ENCODE measurements around the gene GOLGA8K.
"Not testable (repeated sequence)": the region's sequence is repeated elsewhere in the genome, so short reads cannot be mapped to it uniquely, and the experiment has no call there.

GOLGA8K gene

DNA sequence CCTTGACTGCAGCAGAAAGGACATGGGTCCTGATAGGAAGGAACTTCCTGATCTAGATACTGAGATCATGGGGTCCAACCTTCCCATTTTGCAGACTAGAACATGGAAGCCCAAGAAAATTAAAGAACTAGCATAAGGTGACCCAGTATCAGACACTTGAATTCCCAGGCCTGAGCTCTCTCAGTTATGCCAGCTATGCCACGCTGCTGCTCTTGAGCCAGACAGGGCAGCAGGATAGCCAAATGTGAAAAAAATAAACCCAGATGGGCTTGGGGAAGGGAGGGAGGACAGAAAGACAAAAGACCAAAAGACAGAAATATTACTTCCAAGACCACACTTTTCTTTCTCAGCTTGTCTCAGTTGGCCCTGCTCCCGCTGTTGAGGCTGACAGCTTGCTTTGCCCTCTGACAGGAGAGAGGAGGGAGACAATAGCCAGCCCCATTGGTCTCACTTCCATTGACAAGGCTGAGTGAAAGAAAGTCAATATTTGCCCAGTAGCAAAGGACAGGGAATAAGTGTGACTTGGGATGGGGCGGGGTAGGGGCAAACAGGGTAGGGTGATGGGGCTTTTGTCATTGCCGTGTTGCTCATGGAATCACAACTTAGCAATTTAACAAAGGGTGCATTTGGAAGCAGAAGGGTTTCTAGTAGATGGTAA is 52.4 kb downstream of the GOLGA8K start:
- DNase-seq, result not testable (repeated sequence)

DNA sequence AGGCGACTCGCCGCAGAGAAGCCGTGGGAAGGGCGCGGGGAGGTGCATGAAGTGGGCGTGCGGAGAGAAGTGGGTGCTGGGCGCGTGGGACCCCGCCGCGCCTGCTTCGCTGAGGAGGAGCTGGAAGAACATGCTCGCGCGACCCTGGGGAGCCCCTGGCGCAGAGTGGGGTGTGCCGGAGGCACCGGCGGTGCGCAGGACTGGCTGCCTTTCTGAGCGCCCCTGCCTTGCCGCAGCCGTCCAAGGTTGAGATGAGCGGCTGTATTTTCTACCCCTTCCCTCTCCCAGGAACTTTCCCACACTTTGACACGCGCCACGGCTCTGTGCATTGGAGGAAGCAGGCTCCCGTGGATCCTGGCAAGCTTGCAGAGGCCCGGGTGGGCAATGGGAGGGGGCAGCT is 56.1 kb downstream of the GOLGA8K start:
- not testable (repeated sequence) for DNase-seq

DNA sequence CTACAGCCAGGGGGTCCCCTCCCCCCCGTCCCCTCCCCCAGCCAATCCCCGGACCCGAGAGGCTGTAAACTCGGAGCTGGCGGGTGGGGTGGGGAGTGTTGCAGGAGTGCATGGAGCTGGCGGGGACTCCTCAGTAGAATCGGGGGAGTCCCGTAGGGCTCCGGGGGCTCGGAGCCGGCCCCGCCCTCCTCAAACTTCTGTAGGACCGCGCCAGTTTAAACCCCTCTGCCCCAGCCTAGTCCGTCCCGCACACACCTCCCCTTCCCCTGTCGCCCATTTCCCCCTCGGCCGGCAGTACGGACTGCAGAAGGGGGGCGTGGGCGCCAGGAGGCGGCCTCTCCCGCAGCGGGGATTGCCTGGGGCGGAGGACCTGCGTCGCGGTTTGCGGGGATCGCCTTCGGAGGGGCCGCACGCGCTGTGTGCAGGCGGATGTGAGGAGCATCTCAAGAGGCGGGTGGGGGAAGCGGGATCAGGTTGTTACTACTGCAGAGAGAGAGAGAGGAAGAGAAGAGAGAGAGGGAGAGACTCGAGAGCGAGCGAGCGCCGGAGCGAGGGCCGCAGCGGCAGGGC is 57.0 kb downstream of the GOLGA8K start:
- DNase-seq, result not testable (repeated sequence)

DNA sequence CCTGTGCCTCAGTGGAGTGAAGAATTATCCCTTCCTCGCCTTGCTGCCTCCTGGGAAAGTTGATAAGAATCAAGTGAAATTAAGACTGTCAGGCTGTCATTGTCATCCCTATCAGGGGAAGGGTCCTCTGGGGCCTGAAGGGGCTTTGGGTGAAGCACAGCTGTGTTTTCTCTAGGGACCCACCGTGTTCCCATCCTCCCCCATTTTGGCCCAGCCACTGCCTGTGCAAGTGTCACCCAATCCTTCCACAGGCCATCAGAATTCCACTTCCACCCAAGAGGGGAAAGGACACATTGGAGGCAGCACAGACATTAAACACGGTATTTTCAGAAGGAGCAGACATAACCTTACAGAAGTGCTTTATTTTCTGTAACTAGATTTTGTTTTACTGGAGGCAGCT is 59.2 kb downstream of the GOLGA8K start:
- not testable (repeated sequence) for DNase-seq

All from hippocampal formation (tissue), 2 donors.